Body of pancreas (tissue), 4 donors: ENCODE data around the gene ABCA1. TPM values are rescaled to one million over a fixed set of nuclear protein-coding genes. Genes with fewer than 3 reads are reported as not detected.

ENCODE experiments used
- ATAC-seq: fragments of 150-250 bp; one replicate; pipeline ENCODE4 v1.9.1; 2016
- DNase-seq, 4 donors: peaks; one replicate each; pipeline ENCODE4 v3.0.0-alpha.2; 2019
- H3K27ac ChIP-seq, 4 donors: fragments of 200-600 bp; sonication (generic); 1 replicate in 3 of 4; 2 replicates in 1 of 4; pipeline versions ENCODE4 v1.5.1 to v1.6.1; 2016 to 2019; ENCODE audit warnings: mild to moderate bottlenecking in 1 of 4, mixed read lengths in 1 of 4, moderate library complexity in 1 of 4
- H3K27me3 ChIP-seq, 2 donors: fragments of 200-600 bp; sonication (generic); one replicate each; pipeline ENCODE4 v1.6.0; 2016; ENCODE audit warnings: mild to moderate bottlenecking in 1 of 2
- H3K36me3 ChIP-seq, 2 donors: fragments of 200-600 bp; sonication (generic); replicated peaks in 1 of 2; 2 replicates each; pipeline ENCODE4 v1.5.1; 2016; ENCODE audit warnings: low read depth in 2 of 2; ENCODE audit not compliant: insufficient read depth in 1 of 2
- H3K4me1 ChIP-seq: fragments of 200-600 bp; sonication (generic); one replicate; pipeline ENCODE4 v1.6.0; 2016
- H3K4me3 ChIP-seq, 2 donors: fragments of 200-600 bp; sonication (generic); 1 replicate in 1 of 2; 2 replicates in 1 of 2; pipeline ENCODE4 v1.5.1; 2016 to 2019
- H3K9me3 ChIP-seq, 3 donors: fragments of 200-600 bp; sonication (generic); 1 replicate in 2 of 3; 2 replicates in 1 of 3; pipeline ENCODE4 v1.5.1; 2016
- POLR2A ChIP-seq, 3 donors: fragments of 450-650 bp; IDR thresholded peaks; one replicate each; pipeline ENCODE4 v1.6.1; 2016; ENCODE audit warnings: antibody characterized with exemption in 3 of 3, mild to moderate bottlenecking in 2 of 3
- WGBS, 2 donors: methylation state at CpG; one replicate each; pipeline ENCODE4 v1.1.5; 2017; 5-methylcytosine and 5-hydroxymethylcytosine counted together
- intact Hi-C: fragments of 100-400 bp; cut with DNase I; formaldehyde crosslinking; loops from one replicate; pipeline ENCODE4 v1.15.1; 2023
- total RNA-seq, 2 donors: library from RNA; depleted of rRNA; stranded (reverse); fragments of >200 nt; gene quantifications; one replicate each; pipeline ENCODE4 v1.1.0, GENCODE V29; 2016
- TF ChIP-seq, protein P1 (sequence below), 7 experiments: fragments of 450-650 bp in 4 of 7; fragments of 200-600 bp in 3 of 7; sonication (generic) in 3 of 7; IDR thresholded peaks; one replicate each; pipeline ENCODE4 v1.5.1; 2016 to 2019; ENCODE audit warnings: antibody characterized with exemption in 7 of 7

Gene ABCA1
- total RNA-seq, 2 donors from 2014 or later: 18.1 to 18.9 TPM

DNA sequence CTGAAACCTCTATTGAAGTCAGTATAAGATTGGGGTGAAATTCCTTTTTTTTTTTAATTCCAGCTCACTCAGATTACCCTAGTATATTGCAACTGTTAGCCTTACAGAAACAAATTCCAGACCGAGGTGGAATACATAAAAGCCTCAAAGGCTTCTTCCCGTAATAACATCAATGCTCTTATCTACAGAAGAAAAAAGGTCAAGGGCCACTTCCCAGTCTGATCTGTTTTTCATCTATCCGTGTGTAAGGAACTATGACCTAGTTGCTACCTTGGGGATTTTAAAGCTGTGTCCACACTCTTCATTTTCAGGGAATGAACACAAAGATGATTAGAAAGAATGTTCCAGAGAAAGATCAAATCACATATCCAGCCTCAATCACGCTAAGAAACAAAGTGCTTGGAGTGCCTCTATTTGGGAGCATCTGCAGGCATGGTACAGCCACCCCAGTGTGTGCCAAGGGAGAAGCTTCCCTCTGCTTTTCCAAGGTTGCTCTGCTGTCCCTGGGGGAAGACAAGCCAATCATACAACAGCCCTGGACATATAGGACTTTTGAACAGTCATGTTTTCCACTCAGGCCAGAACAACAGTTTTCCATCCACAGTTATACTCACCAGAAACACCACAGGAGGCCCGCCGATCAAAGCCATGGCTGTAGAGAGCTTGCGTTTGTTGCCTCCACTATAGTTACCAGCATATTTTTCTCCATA, 140.5 kb downstream of the ABCA1 start:
- Histone ChIP-seq H3K4me3 (no peak overlapping the region), H3K4me1 (no peaks in the 10 kb centered on the region), H3K9me3 (no peaks in the 10 kb centered on the region), H3K27me3 (no peaks in the 10 kb centered on the region), H3K36me3 (peaks cover 0 to 36% of the 10 kb centered on the region in 2 donors), H3K27ac (no peak overlapping the region)
- no peak for ATAC-seq
- WGBS, 2 donors: 65 to 68% methylated on average over 7 of the region's 7 CpGs
- no peak for TF ChIP-seq POLR2A (IDR thresholded peaks at IDR 0.05)
- TF ChIP-seq, protein P1, sequence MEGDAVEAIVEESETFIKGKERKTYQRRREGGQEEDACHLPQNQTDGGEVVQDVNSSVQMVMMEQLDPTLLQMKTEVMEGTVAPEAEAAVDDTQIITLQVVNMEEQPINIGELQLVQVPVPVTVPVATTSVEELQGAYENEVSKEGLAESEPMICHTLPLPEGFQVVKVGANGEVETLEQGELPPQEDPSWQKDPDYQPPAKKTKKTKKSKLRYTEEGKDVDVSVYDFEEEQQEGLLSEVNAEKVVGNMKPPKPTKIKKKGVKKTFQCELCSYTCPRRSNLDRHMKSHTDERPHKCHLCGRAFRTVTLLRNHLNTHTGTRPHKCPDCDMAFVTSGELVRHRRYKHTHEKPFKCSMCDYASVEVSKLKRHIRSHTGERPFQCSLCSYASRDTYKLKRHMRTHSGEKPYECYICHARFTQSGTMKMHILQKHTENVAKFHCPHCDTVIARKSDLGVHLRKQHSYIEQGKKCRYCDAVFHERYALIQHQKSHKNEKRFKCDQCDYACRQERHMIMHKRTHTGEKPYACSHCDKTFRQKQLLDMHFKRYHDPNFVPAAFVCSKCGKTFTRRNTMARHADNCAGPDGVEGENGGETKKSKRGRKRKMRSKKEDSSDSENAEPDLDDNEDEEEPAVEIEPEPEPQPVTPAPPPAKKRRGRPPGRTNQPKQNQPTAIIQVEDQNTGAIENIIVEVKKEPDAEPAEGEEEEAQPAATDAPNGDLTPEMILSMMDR (IDR thresholded peaks at IDR 0.05): no peak
- DNase-seq: no peak
- intact Hi-C loops: no loop called here

DNA sequence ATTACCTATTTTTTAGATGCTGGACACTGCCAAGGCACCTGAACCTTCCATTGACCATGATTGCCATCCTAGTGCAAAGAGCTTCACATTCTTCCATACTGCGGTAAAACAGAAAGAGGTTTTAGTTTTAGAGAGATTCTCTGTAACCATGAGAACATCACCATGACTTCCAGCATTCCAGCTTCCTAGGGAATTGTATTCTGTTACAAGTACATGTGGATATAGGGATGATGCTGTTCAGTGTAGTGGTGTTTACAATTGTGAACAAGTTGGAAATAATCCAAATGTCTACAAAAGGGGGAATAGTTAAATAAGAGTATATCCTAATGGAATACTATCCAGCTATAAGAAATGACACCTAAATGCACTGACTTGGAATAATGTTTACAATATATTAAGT, 141.7 kb downstream of the ABCA1 start:
- peaks cover 0 to 31% of the 10 kb centered on the region in 2 donors for H3K36me3 ChIP-seq
- no peak overlapping the region for H3K4me3 ChIP-seq
- no peak overlapping the region for H3K27ac ChIP-seq
- ATAC-seq: no peak
- no peak for DNase-seq
- no peaks in the 10 kb centered on the region for H3K4me1 ChIP-seq
- H3K9me3 ChIP-seq: no peaks in the 10 kb centered on the region
- no peaks in the 10 kb centered on the region for H3K27me3 ChIP-seq
- TF ChIP-seq, protein P1 (IDR thresholded peaks at IDR 0.05): no peak
- no peak for TF ChIP-seq POLR2A (IDR thresholded peaks at IDR 0.05)
- intact Hi-C loops: no loop called here
- 100% methylated on average over 1 of the region's 1 CpG for WGBS, 2 donors

- Histone ChIP-seq H3K4me1 (no peaks in the 10 kb centered on the region), H3K4me3 (no peak overlapping the region), H3K27ac (no peak overlapping the region), H3K36me3 (peaks cover 0 to 26% of the 10 kb centered on the region in 2 donors), H3K9me3 (no peaks in the 10 kb centered on the region), H3K27me3 (no peaks in the 10 kb centered on the region)
- ATAC-seq (no peak), DNase-seq (no peak)
- no peak for TF ChIP-seq POLR2A (IDR thresholded peaks at IDR 0.05)
- TF ChIP-seq, protein P1 (IDR thresholded peaks at IDR 0.05): no peak
- WGBS, 2 donors: 58 to 65% methylated on average over 2 of the region's 2 CpGs
- intact Hi-C loops: no loop called here
These were observed 143.9 kb downstream of the ABCA1 start for GRCh38 chr9:104784098-104784497.

- intact Hi-C loops: no loop called here
- no peaks in the 10 kb centered on the region for H3K4me1 ChIP-seq
- 83 to 92% methylated on average over 4 of the region's 4 CpGs for WGBS, 2 donors
- H3K36me3 ChIP-seq: peaks cover 0 to 22% of the 10 kb centered on the region in 2 donors
- no peaks in the 10 kb centered on the region for H3K27me3 ChIP-seq
- no peak for TF ChIP-seq POLR2A (IDR thresholded peaks at IDR 0.05)
- TF ChIP-seq, protein P1 (IDR thresholded peaks at IDR 0.05): no peak
- DNase-seq (no peak), ATAC-seq (no peak)
- no peak overlapping the region for H3K27ac ChIP-seq
- H3K9me3 ChIP-seq: no peaks in the 10 kb centered on the region
- no peak overlapping the region for H3K4me3 ChIP-seq
These were observed 144.4 kb downstream of the ABCA1 start for GRCh38 chr9:104783588-104783987.
